Kidney (tissue), 14 donors: ENCODE data around the gene SNAI3. TPM values are rescaled to one million over a fixed set of nuclear protein-coding genes. Genes with fewer than 3 reads are reported as not detected.

ENCODE experiments used
- DNase-seq, 5 donors: peaks; one replicate each; pipeline ENCODE4 v3.0.0-alpha.2; 2013 to 2020
- FAIRE-seq: peaks from 2 replicates; lab custom pipeline; 2012; peaks lifted over from hg19 to GRCh38; lab: Jason Lieb, UNC
- H3K27ac ChIP-seq, 2 donors: one replicate each; pipeline ENCODE4 v1.7.0; 2013; ENCODE audit warnings: low read depth in 2 of 2, low read length in 2 of 2, inconsistent platforms in 1 of 2
- H3K27me3 ChIP-seq: one replicate; pipeline ENCODE4 v1.7.1; 2013; ENCODE audit warnings: low read length, inconsistent platforms; ENCODE audit not compliant: control insufficient read depth, insufficient read depth
- H3K36me3 ChIP-seq, 3 donors: one replicate each; pipeline versions ENCODE4 v1.7.0 to v1.7.1; 2013; ENCODE audit warnings: low read length in 3 of 3, control low read depth in 1 of 3, inconsistent platforms in 1 of 3; ENCODE audit not compliant: insufficient read depth in 3 of 3, control insufficient read depth in 2 of 3
- H3K4me1 ChIP-seq, 3 donors: one replicate each; pipeline versions ENCODE4 v1.7.0 to v1.7.1; 2013; ENCODE audit warnings: low read length in 3 of 3, inconsistent platforms in 1 of 3, low read depth in 1 of 3; ENCODE audit not compliant: control insufficient read depth in 2 of 3, insufficient read depth in 2 of 3
- H3K4me3 ChIP-seq, 3 donors: one replicate each; pipeline versions ENCODE4 v1.7.0 to v1.8.1; 2013; ENCODE audit warnings: low read length in 3 of 3, control low read depth in 1 of 3, inconsistent platforms in 1 of 3
- H3K9ac ChIP-seq, 3 donors: one replicate each; pipeline versions ENCODE4 v1.7.0 to v1.7.1; 2013; ENCODE audit warnings: low read length in 3 of 3, control low read depth in 1 of 3, inconsistent platforms in 1 of 3
- H3K9me3 ChIP-seq, 3 donors: one replicate each; pipeline versions ENCODE4 v1.7.0 to v1.7.1; 2013; ENCODE audit warnings: low read length in 3 of 3, control low read depth in 1 of 3, inconsistent platforms in 1 of 3; ENCODE audit not compliant: control insufficient read depth in 2 of 3, insufficient read depth in 1 of 3
- CTCF ChIP-seq: IDR thresholded peaks from 3 replicates; pipeline ENCODE4 v1.5.1; 2012; ENCODE audit warnings: mild to moderate bottlenecking, moderate library complexity, borderline replicate concordance; ENCODE audit not compliant: insufficient read depth; ENCODE audit errors: extremely low read depth
- intact Hi-C: fragments of 100-400 bp; cut with DNase I; formaldehyde crosslinking; loops from one replicate; pipeline ENCODE4 v1.11.1; 2022
- polyA plus RNA-seq: library from polyadenylated mRNA; stranded (reverse); fragments of 350-450 nt; fragmentation: Illumina TruSeq; extraction: RNeasy Lipid Tissue Mini Kit (QIAGEN cat#74804); gene quantifications from one replicate; pipeline ENCODE4 v1.2.3, GENCODE V29; 2014; ENCODE audit warnings: low read depth, low replicate concordance; ENCODE audit not compliant: insufficient read depth
- total RNA-seq: library from RNA; stranded (reverse); fragmentation: NEBNext Ultra II Directional; extraction: Animal tissue kit (Norgen Biotek cat#: 25700); gene quantifications from one replicate; pipeline ENCODE4 v1.2.1, GENCODE V29; 2021
- donor health status: control.
- donor health status: control.
- donor health status: control.
- donor health status: control.
- donor health status: control.
- donor health status: DM: yes; HTN: yes; CAD: no.
- donor health status: Normal renal cell carcinoma (clear cell type).

Gene SNAI3
- total and polyA plus RNA-seq, 2 donors from 2014 or later: 0.75 to 2.3 TPM

GRCh38 chr16:88730632-88731607 is 44.6 kb upstream of the SNAI3 start:
- H3K27me3 ChIP-seq: no peaks in the 10 kb centered on the region
- H3K4me3 ChIP-seq: no peak overlapping the region
- no peak overlapping the region for H3K27ac ChIP-seq
- no peaks in the 10 kb centered on the region for H3K4me1 ChIP-seq
- no peak for DNase-seq
- H3K9ac ChIP-seq: no peak overlapping the region
- intact Hi-C loops: no loop called here
- no peak for FAIRE-seq
- TF ChIP-seq CTCF: no peak
- H3K36me3 ChIP-seq: peaks cover 0 to 21% (median 19%) of the 10 kb centered on the region in 3 donors
- no peaks in the 10 kb centered on the region for H3K9me3 ChIP-seq

GRCh38 chr16:88727871-88728270 is 41.6 kb upstream of the SNAI3 start:
- H3K36me3 ChIP-seq: peaks cover 0 to 16% (median 8%) of the 10 kb centered on the region in 3 donors
- FAIRE-seq (no peak), DNase-seq (peak in 1 of 5 donors; percentile 60)
- no peak overlapping the region for H3K9ac ChIP-seq
- intact Hi-C loops: no loop called here
- H3K9me3 ChIP-seq: no peaks in the 10 kb centered on the region
- no peak overlapping the region for H3K4me3 ChIP-seq
- no peak for TF ChIP-seq CTCF
- no peaks in the 10 kb centered on the region for H3K4me1 ChIP-seq
- no peaks in the 10 kb centered on the region for H3K27me3 ChIP-seq
- no peak overlapping the region for H3K27ac ChIP-seq

GRCh38 chr16:88726981-88727380 is 40.7 kb upstream of the SNAI3 start:
- no peak for FAIRE-seq
- H3K9ac ChIP-seq: no peak overlapping the region
- H3K9me3 ChIP-seq: no peaks in the 10 kb centered on the region
- TF ChIP-seq CTCF: no peak
- H3K27me3 ChIP-seq: no peaks in the 10 kb centered on the region
- H3K36me3 ChIP-seq: peaks cover 0 to 16% (median 8%) of the 10 kb centered on the region in 3 donors
- no peak overlapping the region for H3K27ac ChIP-seq
- intact Hi-C loops: no loop called here
- no peak overlapping the region for H3K4me3 ChIP-seq
- no peak for DNase-seq
- no peaks in the 10 kb centered on the region for H3K4me1 ChIP-seq
